Posterior vena cava (tissue), 2 donors: Measurements from ENCODE around the gene FBLN5. TPM values are rescaled to one million over a fixed set of nuclear protein-coding genes. Genes with fewer than 3 reads are reported as not detected.

Experiments
- DNase-seq: peaks from one replicate; pipeline ENCODE4 v3.0.0-alpha.2; 2020; ENCODE audit warnings: low spot score
- intact Hi-C, 2 donors: fragments of 100-400 bp; cut with DNase I; formaldehyde crosslinking; loops; one replicate each; pipeline versions ENCODE4 v1.14.1 to v1.14.2; 2022 to 2023
- long read RNA-seq, 2 donors: library from polyadenylated mRNA; unstranded; transcript quantifications; one replicate each; pipeline ENCODE4 v2.0.0, GENCODE V29; 2020 to 2021
- total RNA-seq, 2 donors: library from RNA; stranded (reverse); fragmentation: NEBNext Ultra II Directional; extraction: Animal tissue kit (Norgen Biotek cat#: 25700); gene quantifications; one replicate each; pipeline ENCODE4 v1.2.1, GENCODE V29; 2021
- donor health status: DM: yes; HTN: yes; CAD: no.
- donor health status: DM: yes; HTN: yes; CAD: no.

FBLN5 gene
- total RNA-seq = 100 to 1,000 TPM; 105 to 186 TPM
- long read RNA-seq, donor 1, transcript FBLN5-202 (11 exons, 2,123 nt) = major isoform, 28 of 76 reads
- long read RNA-seq, donor 1, transcript FBLN5-205 (11 exons, 1,875 nt) = minor isoform, 5 of 76 reads
- long read RNA-seq, donor 1, partial matches to known transcripts = 37 of 76 reads
- long read RNA-seq, donor 1, other reads (novel, unspliced or antisense) = 6 of 76 reads
- long read RNA-seq, donor 2, transcript FBLN5-202 (11 exons, 2,123 nt) = major isoform, 12 of 83 reads
- long read RNA-seq, donor 2, partial matches to known transcripts = 64 of 83 reads
- long read RNA-seq, donor 2, other reads (novel, unspliced or antisense) = 5 of 83 reads

- intact Hi-C loops = loop anchor here in 1 of 2 donors (5.0 kb wide), 1 partner anchor 615 kb away; no protein-coding TSS in a partner anchor
Measured at GRCh38 chr14:91947475-91948184, at the start of gene FBLN5. Gene FBLN5 (minus strand): TSS chr14:91947694. CDS start chr14:91947229, 465 bp downstream.

GRCh38 chr14:91996948-91997371 lies 49.5 kb upstream of the FBLN5 start:
- intact Hi-C loops = no loop called here
- DNase-seq = no peak

More at GRCh38 chr14:91947475-91948184, at the start of gene FBLN5:
- peak; percentile 89 for DNase-seq

GRCh38 chr14:91987192-91987591 lies 39.7 kb upstream of the FBLN5 start:
- intact Hi-C loops = loop anchor here in 1 of 2 donors (5.0 kb wide), 1 partner anchor 1325 kb away; no protein-coding TSS in a partner anchor
- DNase-seq = no peak

- no peak for DNase-seq
- intact Hi-C loops = loop anchor here in 1 of 2 donors (5.0 kb wide), 1 partner anchor 1323 kb away; no protein-coding TSS in a partner anchor
Measured at GRCh38 chr14:91985521-91986255, 38.2 kb upstream of the FBLN5 start.

DNA sequence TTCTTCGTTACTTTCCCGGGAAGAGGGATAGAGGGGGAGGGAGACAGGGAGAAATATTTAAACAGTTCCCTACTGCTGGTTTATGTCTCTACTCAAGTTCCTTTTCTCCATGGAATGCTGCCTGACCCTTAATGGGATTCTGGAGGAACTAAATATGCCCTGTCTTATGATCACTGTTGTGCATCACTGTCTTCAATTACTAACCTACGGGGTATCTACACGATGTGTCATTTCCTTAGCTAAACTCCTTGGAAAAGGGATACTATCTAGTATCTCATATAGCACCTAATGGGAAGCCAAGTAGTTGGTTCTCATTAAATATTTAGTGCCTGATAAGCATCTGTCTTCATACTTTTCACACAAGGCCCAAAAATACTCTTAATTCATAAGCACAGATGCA lies 37.5 kb upstream of the FBLN5 start:
- DNase-seq = no peak
- intact Hi-C loops = loop anchor here in 1 of 2 donors (5.0 kb wide), 1 partner anchor 1323 kb away; no protein-coding TSS in a partner anchor

GRCh38 chr14:91983588-91983987 lies 36.1 kb upstream of the FBLN5 start:
- DNase-seq = no peak
- intact Hi-C loops = no loop called here

- no peak for DNase-seq
- intact Hi-C loops = no loop called here
Measured at GRCh38 chr14:91980157-91980556, 32.7 kb upstream of the FBLN5 start.

DNA sequence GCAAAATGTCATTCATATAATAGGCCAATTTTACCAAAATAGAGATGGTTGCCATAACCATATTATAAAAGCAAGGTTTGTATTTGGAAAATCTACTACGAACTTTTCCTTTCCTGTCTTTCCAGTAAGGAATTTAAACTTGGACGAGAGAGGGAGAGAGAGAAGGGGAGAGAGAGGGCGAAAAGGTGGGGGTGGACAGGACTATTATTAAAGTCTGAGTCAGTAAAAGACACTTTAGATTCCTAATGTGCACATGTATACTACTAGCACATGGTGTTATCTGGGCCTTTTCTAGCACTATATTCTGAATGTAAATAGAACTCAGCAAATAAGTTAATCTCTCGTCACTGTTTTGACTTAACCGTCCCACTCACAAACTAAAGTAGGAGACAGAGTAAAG lies 30.4 kb upstream of the FBLN5 start:
- DNase-seq = no peak
- intact Hi-C loops = no loop called here

GRCh38 chr14:91975763-91976162 lies 28.3 kb upstream of the FBLN5 start:
- intact Hi-C loops = no loop called here
- no peak for DNase-seq

DNA sequence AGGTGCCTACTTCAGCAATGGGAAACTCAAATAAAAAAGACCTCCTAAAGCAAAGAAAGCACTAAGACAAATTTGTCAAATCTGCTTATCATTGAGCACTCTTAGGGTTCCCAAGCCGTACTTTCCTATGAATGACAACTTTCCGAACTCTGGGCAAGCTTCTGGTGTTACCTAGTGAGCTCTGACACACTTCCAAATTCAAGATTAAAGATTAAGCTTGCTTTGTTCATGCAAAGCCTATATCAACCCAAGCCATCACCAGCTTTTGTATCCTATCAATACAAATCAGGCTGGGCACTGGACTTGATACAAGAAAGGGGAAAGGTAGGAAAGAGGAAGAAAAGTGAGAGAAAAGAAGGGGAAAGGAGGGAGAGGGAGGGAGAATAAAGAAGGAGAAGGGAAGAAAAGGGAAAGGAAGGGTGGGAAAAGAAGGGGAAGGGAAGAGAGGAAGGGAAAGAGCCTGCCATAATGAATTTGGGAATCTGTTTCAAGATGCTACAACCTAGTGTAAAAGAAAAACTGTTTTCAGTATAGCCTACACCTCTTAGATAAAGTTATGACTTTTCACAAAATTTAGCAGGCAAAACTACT lies 23.8 kb upstream of the FBLN5 start:
- no peak for DNase-seq
- intact Hi-C loops = no loop called here

DNA sequence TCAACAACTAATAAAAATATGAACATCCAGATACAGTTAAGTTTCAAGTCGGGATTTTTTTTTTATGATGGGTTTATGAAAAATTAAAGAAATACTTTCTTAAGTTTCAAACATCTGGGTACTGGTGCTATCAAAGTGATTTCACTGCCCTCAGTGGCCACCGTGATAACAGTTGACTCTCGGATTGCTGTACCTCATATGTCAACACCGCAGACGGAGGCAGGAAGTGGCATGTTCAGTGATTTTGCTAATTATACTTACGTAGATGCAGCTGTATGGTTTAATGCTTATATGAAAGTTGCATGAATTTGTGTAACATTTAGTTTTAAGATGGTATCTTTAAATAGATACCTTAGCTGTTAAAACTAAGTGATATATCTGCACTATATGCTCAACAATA lies 20.8 kb upstream of the FBLN5 start:
- intact Hi-C loops = no loop called here

DNA sequence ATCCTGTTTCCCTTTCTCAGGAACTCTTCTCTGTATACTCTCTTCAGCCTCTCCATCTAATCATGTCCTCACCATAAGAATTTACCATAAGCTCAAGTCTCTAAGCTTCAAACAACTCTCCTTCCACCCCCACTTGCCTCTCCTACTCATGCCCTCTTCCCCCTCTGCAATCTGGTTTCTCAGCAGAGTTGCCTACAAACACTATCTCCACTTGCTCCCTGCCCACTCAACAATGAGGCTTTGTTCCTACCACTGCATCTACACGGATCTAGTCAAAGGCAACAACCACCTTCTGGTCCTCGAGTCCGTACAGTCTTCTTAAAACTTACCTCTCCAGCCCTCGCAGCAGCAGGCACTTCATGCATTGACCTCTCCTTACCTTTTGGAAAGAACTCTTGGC lies 17.2 kb upstream of the FBLN5 start:
- intact Hi-C loops = no loop called here
- DNase-seq = no peak

More for the DNA sequence above, 20.8 kb upstream of the FBLN5 start:
- DNase-seq = no peak

DNA sequence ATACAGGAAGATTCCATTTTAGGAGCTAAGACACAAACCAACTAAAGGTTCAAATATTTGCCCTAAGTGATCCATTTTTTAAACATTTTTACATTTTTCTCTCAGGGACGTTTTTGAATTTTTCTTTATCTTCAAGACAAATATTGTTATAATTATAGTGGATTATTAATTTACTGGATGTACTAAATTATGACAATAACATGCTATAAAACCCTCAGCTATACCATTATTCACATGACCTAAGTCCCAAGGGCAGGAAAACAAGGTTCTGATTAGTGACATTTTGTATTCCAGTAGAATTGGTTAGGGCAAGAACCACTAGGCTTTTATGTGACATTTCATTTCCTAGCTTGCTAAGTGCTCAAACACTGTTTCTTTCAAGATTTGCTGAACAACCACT lies 16.5 kb upstream of the FBLN5 start:
- no peak for DNase-seq
- intact Hi-C loops = no loop called here

DNA sequence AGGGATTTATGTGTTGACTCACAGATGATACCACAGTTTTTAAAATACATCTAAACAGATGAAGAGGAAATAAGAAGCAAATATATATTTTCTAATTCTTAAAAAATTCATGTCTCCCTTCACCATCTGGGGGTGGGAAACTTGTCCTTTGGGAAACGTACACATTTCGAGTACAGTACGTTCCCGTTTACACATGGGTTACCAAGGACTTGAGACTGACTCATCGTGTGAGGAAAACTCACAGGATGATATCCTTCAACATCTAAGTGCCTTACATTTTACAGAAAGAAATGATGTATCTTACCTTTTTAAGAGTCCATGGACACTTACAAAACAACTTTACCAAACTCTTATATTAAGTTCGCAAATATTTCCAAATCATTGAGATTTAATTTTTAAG lies 16.0 kb upstream of the FBLN5 start:
- intact Hi-C loops = no loop called here
- no peak for DNase-seq

- no peak for DNase-seq
- intact Hi-C loops = no loop called here
Measured at GRCh38 chr14:91961297-91962220, 14.1 kb upstream of the FBLN5 start.

DNA sequence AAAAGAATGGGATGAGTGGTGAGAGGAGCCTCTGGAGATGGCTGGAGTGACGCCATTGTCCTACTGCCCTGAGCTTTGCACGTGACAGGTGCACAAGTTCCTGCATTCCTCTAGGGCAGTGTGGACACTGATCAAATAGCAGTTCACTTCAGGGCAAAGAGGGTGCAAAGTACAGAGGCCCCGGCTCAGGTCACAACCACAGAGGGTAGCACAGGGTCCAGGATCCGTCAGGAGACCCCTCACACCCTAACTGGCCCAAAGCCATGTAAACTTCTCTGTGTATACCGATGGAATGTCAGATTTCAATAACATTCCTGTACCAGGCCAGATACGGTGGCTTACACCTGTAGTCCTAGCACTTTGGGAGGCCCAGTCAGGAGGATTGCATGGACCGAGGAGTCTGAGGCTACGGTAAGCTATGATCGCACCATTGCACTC lies 10.4 kb upstream of the FBLN5 start:
- no peak for DNase-seq
- intact Hi-C loops = no loop called here

DNA sequence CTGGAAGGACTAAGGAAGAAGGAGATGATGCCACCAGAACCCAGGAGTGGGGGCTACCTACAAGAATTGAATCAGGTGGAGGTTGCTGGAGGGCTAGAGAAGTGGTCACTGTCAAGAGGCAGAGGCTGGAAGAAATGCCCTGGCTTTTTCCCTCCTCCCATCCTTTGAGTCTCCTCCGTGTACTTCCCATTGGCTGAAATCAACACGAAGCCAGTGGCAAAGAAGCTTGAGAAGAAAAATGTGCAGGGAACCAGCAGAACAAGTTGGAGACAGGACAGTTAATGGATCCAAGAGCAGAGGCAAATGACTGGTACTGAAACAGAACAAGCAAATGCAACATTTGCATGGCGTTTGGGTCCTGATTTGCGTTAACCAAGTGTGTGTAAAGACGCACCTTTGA lies 9.1 kb upstream of the FBLN5 start:
- no peak for DNase-seq
- intact Hi-C loops = no loop called here

- no peak for DNase-seq
- intact Hi-C loops = no loop called here
Measured at GRCh38 chr14:91955168-91955567, 7.7 kb upstream of the FBLN5 start.
